ENCODE measurements around the gene PRKCZ. TPM values are rescaled to one million over a fixed set of nuclear protein-coding genes. Genes with fewer than 3 reads are reported as not detected.

Gene PRKCZ
- total RNA-seq, 1 donor from 2014 or later, result 37.6 TPM

- DNase-seq (ENCODE audit: low read depth), result no peak
- TF ChIP-seq CTCF (IDR thresholded peaks at IDR 0.05; ENCODE audit: insufficient read depth, low read length, poor library complexity, severe bottlenecking), result no peak
- Histone ChIP-seq H3K4me3 (ENCODE audit: low read depth, low read length) (no peak overlapping the region), H3K27me3 (ENCODE audit: control insufficient read depth, insufficient read depth, low read length) (peaks cover 36% of the 10 kb centered on the region), H3K36me3 (ENCODE audit: control insufficient read depth, insufficient read depth, low read length) (no peaks in the 10 kb centered on the region)
Measured at GRCh38 chr1:2032737-2033136, 17.5 kb upstream of the PRKCZ start.

GRCh38 chr1:2033165-2033564, 17.0 kb upstream of the PRKCZ start:
- H3K27me3 ChIP-seq (ENCODE audit: control insufficient read depth, insufficient read depth, low read length), result peaks cover 34% of the 10 kb centered on the region
- H3K4me3 ChIP-seq (ENCODE audit: low read depth, low read length), result no peak overlapping the region
- TF ChIP-seq CTCF (IDR thresholded peaks at IDR 0.05; ENCODE audit: insufficient read depth, low read length, poor library complexity, severe bottlenecking), result no peak
- H3K36me3 ChIP-seq (ENCODE audit: control insufficient read depth, insufficient read depth, low read length), result no peaks in the 10 kb centered on the region
- DNase-seq (ENCODE audit: low read depth), result no peak

GRCh38 chr1:2036287-2036686, 13.9 kb upstream of the PRKCZ start:
- Histone ChIP-seq H3K36me3 (ENCODE audit: control insufficient read depth, insufficient read depth, low read length) (no peaks in the 10 kb centered on the region), H3K27me3 (ENCODE audit: control insufficient read depth, insufficient read depth, low read length) (peaks cover 28% of the 10 kb centered on the region), H3K4me3 (ENCODE audit: low read depth, low read length) (no peak overlapping the region)
- TF ChIP-seq CTCF (IDR thresholded peaks at IDR 0.05; ENCODE audit: insufficient read depth, low read length, poor library complexity, severe bottlenecking), result no peak
- DNase-seq (ENCODE audit: low read depth), result no peak

GRCh38 chr1:2037314-2037979, 12.8 kb upstream of the PRKCZ start:
- Histone ChIP-seq H3K27me3 (ENCODE audit: control insufficient read depth, insufficient read depth, low read length) (peaks cover 22% of the 10 kb centered on the region), H3K36me3 (ENCODE audit: control insufficient read depth, insufficient read depth, low read length) (no peaks in the 10 kb centered on the region), H3K4me3 (ENCODE audit: low read depth, low read length) (no peak overlapping the region)
- no peak for TF ChIP-seq CTCF (IDR thresholded peaks at IDR 0.05; ENCODE audit: insufficient read depth, low read length, poor library complexity, severe bottlenecking)
- DNase-seq (ENCODE audit: low read depth), result no peak

- Histone ChIP-seq H3K4me3 (ENCODE audit: low read depth, low read length) (no peak overlapping the region), H3K27me3 (ENCODE audit: control insufficient read depth, insufficient read depth, low read length) (peaks cover 19% of the 10 kb centered on the region), H3K36me3 (ENCODE audit: control insufficient read depth, insufficient read depth, low read length) (no peaks in the 10 kb centered on the region)
- no peak for TF ChIP-seq CTCF (IDR thresholded peaks at IDR 0.05; ENCODE audit: insufficient read depth, low read length, poor library complexity, severe bottlenecking)
- no peak for DNase-seq (ENCODE audit: low read depth)
Measured at GRCh38 chr1:2038229-2038628, 12.0 kb upstream of the PRKCZ start.

GRCh38 chr1:2039251-2039650, 11.0 kb upstream of the PRKCZ start:
- DNase-seq (ENCODE audit: low read depth), result no peak
- H3K4me3 ChIP-seq (ENCODE audit: low read depth, low read length), result no peak overlapping the region
- peaks cover 16% of the 10 kb centered on the region for H3K27me3 ChIP-seq (ENCODE audit: control insufficient read depth, insufficient read depth, low read length)
- H3K36me3 ChIP-seq (ENCODE audit: control insufficient read depth, insufficient read depth, low read length), result no peaks in the 10 kb centered on the region
- TF ChIP-seq CTCF (IDR thresholded peaks at IDR 0.05; ENCODE audit: insufficient read depth, low read length, poor library complexity, severe bottlenecking), result no peak
